ENCODE measurements around the gene PTPRO.

PTPRO gene

DNA sequence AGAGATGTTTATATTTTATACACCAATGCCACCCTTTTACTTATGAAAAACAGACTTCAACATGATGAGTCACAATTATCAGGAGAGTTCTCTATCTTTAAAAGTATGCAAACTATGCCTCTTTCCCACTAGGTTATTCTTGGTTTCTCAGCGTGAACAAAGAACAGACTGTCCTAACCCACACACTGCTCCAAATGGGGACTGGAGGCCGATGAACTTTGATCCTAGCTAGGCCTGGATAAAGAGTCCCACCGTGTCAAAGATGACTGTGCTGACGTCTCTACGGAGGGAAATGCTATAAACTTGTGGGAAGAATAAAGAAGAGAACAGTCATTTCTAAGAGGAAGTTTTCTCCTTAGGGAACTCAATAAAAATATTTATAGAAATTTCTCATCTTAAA lies 306.8 kb downstream of the PTPRO start:
- no peaks in the 10 kb centered on the region for H3K79me2 ChIP-seq (ENCODE audit: control insufficient read depth, low read length)
- H3K4me2 ChIP-seq (ENCODE audit: low read length) = no peak overlapping the region
- no peak overlapping the region for H3K27ac ChIP-seq (ENCODE audit: low read depth, low read length)

DNA sequence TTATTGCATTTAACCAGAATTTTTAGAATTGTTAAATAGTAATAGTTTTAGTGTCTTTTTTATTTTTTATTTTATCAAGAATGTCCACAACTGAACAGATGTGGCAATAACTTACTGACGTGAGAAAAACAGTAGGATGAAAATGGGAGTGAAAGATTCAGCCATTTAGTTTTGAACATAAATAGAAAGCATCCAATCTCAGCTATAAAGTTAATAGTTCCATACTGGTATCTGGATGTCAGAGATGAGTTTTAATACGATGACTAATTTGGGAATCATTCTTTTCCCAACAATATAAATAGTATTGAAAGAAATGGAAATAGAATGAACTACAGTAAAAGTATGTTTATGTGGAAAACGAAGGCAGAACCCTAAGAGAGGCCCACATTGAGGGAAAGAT lies 307.5 kb downstream of the PTPRO start:
- Histone ChIP-seq H3K4me1 (ENCODE audit: control insufficient read depth, low read length) (no peaks in the 10 kb centered on the region), H3K9me3 (ENCODE audit: control insufficient read depth, insufficient read depth, low read length) (no peaks in the 10 kb centered on the region), H3K27ac (ENCODE audit: low read depth, low read length) (no peak overlapping the region), H3K36me3 (ENCODE audit: control insufficient read depth, low read length) (no peaks in the 10 kb centered on the region), H3K4me2 (ENCODE audit: low read length) (no peak overlapping the region), H3K4me3 (ENCODE audit: low read length) (no peak overlapping the region), H4K20me1 (ENCODE audit: control insufficient read depth, insufficient read depth, low read depth, low read length) (no peaks in the 10 kb centered on the region), H3F3A (ENCODE audit: control insufficient read depth, insufficient read depth) (no peaks in the 10 kb centered on the region), H3K9me2 (replicated peaks; ENCODE audit: control insufficient read depth, low read length) (no peaks in the 10 kb centered on the region), H3K79me2 (ENCODE audit: control insufficient read depth, low read length) (no peaks in the 10 kb centered on the region), H3K27me3 (ENCODE audit: control insufficient read depth, low read length) (no peaks in the 10 kb centered on the region)
- TF ChIP-seq, protein P1, sequence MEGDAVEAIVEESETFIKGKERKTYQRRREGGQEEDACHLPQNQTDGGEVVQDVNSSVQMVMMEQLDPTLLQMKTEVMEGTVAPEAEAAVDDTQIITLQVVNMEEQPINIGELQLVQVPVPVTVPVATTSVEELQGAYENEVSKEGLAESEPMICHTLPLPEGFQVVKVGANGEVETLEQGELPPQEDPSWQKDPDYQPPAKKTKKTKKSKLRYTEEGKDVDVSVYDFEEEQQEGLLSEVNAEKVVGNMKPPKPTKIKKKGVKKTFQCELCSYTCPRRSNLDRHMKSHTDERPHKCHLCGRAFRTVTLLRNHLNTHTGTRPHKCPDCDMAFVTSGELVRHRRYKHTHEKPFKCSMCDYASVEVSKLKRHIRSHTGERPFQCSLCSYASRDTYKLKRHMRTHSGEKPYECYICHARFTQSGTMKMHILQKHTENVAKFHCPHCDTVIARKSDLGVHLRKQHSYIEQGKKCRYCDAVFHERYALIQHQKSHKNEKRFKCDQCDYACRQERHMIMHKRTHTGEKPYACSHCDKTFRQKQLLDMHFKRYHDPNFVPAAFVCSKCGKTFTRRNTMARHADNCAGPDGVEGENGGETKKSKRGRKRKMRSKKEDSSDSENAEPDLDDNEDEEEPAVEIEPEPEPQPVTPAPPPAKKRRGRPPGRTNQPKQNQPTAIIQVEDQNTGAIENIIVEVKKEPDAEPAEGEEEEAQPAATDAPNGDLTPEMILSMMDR (IDR thresholded peaks at IDR 0.05; ENCODE audit: low read depth, low read length, poor library complexity, severe bottlenecking) = no peak
- TF ChIP-seq EZH2phosphoT487 (IDR thresholded peaks at IDR 0.05; ENCODE audit: borderline replicate concordance, low read length) = no peak

More for the DNA sequence above, 306.8 kb downstream of the PTPRO start:
- no peaks in the 10 kb centered on the region for H3K9me2 ChIP-seq (replicated peaks; ENCODE audit: control insufficient read depth, low read length)
- H3F3A ChIP-seq (ENCODE audit: control insufficient read depth, insufficient read depth) = no peaks in the 10 kb centered on the region
- H3K36me3 ChIP-seq (ENCODE audit: control insufficient read depth, low read length) = no peaks in the 10 kb centered on the region
- H4K20me1 ChIP-seq (ENCODE audit: control insufficient read depth, insufficient read depth, low read depth, low read length) = no peaks in the 10 kb centered on the region
- H3K4me1 ChIP-seq (ENCODE audit: control insufficient read depth, low read length) = no peaks in the 10 kb centered on the region
- no peaks in the 10 kb centered on the region for H3K27me3 ChIP-seq (ENCODE audit: control insufficient read depth, low read length)
- H3K4me3 ChIP-seq (ENCODE audit: low read length) = no peak overlapping the region
- no peaks in the 10 kb centered on the region for H3K9me3 ChIP-seq (ENCODE audit: control insufficient read depth, insufficient read depth, low read length)
- TF ChIP-seq EZH2phosphoT487 (IDR thresholded peaks at IDR 0.05; ENCODE audit: borderline replicate concordance, low read length) = no peak
- TF ChIP-seq, protein P1 (IDR thresholded peaks at IDR 0.05; ENCODE audit: low read depth, low read length, poor library complexity, severe bottlenecking) = no peak

DNA sequence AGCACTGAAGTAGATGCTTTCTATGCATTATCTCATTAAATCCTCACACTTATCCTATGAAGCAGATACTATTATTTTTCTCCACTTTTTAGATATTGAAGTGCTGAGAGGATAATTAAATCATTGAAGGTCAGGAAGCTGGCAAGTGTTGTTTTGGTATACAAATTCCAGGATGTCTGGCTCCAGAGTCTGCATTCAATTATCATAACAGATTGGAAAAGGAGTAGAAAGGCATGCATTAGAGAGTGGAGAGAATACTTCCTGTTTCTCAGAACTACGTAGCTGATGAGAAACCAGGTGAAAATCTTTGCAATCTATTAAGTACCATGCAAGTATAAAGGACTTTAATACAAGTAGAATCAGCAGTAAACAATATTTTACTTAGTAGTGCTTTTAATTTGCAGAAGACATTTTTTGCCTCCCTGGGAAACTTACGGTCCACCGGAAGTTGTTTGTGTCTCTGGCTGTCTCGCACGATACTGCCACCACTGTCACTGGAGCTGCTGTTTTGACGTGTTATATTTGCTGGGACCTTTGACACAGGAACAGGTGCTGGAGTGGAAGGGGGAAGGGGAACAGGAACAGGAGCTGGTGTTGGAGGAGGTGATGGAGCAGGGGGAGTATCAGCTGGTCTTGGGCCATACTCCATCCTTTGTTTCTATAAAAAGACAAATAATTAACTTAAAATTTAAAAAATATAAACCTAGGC lies 308.9 kb downstream of the PTPRO start:
- H3K9me2 ChIP-seq (replicated peaks; ENCODE audit: control insufficient read depth, low read length) = no peaks in the 10 kb centered on the region
- no peak for TF ChIP-seq EZH2phosphoT487 (IDR thresholded peaks at IDR 0.05; ENCODE audit: borderline replicate concordance, low read length)
- TF ChIP-seq, protein P1 (IDR thresholded peaks at IDR 0.05; ENCODE audit: low read depth, low read length, poor library complexity, severe bottlenecking) = no peak
- no peaks in the 10 kb centered on the region for H3K36me3 ChIP-seq (ENCODE audit: control insufficient read depth, low read length)
- no peaks in the 10 kb centered on the region for H3K4me1 ChIP-seq (ENCODE audit: control insufficient read depth, low read length)
- H3K27me3 ChIP-seq (ENCODE audit: control insufficient read depth, low read length) = no peaks in the 10 kb centered on the region
- no peaks in the 10 kb centered on the region for H3K9me3 ChIP-seq (ENCODE audit: control insufficient read depth, insufficient read depth, low read length)
- no peak overlapping the region for H3K27ac ChIP-seq (ENCODE audit: low read depth, low read length)
- no peaks in the 10 kb centered on the region for H3F3A ChIP-seq (ENCODE audit: control insufficient read depth, insufficient read depth)
- no peaks in the 10 kb centered on the region; the same call in 1 of the 2 replicates for H4K20me1 ChIP-seq (ENCODE audit: control insufficient read depth, insufficient read depth, low read depth, low read length)
- H3K4me2 ChIP-seq (ENCODE audit: low read length) = no peak overlapping the region
- no peaks in the 10 kb centered on the region for H3K79me2 ChIP-seq (ENCODE audit: control insufficient read depth, low read length)
- H3K4me3 ChIP-seq (ENCODE audit: low read length) = no peak overlapping the region
